SU-DHL-6 (cell line): ENCODE results near the gene SETMAR.

Source experiments
- H2AFZ ChIP-seq: fragments of 200-600 bp; sonication (generic); 2 replicates; pipeline ENCODE4 v1.6.1; 2014; ENCODE audit warnings: low read depth, mild to moderate bottlenecking, moderate library complexity, mixed read lengths, antibody characterized with exemption, low read length; ENCODE audit not compliant: severe bottlenecking
- H3F3A ChIP-seq: fragments of 200-600 bp; shearing (Covaris generic); 2 replicates; pipeline ENCODE4 v1.6.0; 2016; ENCODE audit warnings: antibody characterized with exemption, mild to moderate bottlenecking; ENCODE audit not compliant: insufficient read depth
- H3K27ac ChIP-seq: fragments of 200-600 bp; sonication (generic); 2 replicates; pipeline ENCODE4 v1.5.1; 2016; ENCODE audit warnings: low read depth, mild to moderate bottlenecking, low read length, moderate library complexity, mixed read lengths
- H3K27me3 ChIP-seq: fragments of 200-600 bp; sonication (generic), shearing (Covaris generic); 2 replicates; pipeline ENCODE4 v1.6.0; 2014; ENCODE audit warnings: mild to moderate bottlenecking, low read length
- H3K36me3 ChIP-seq: fragments of 200-600 bp; sonication (generic); 2 replicates; pipeline ENCODE4 v1.6.1; 2014; ENCODE audit warnings: mild to moderate bottlenecking, low read length, mixed read lengths
- H3K4me2 ChIP-seq: fragments of 300-600, 200-600 bp; shearing (Covaris generic), sonication (generic); 2 replicates; pipeline ENCODE4 v1.6.0; 2014; ENCODE audit warnings: low read length, low read depth, mild to moderate bottlenecking; ENCODE audit not compliant: poor library complexity, severe bottlenecking
- H3K4me3 ChIP-seq: fragments of 200-600 bp; sonication (generic); 2 replicates; pipeline ENCODE4 v1.5.1; 2014; ENCODE audit warnings: antibody characterized with exemption, low read length, mild to moderate bottlenecking, mixed read lengths; ENCODE audit not compliant: insufficient read depth, poor library complexity, severe bottlenecking
- H3K79me2 ChIP-seq: fragments of 200-600 bp; sonication (generic); 2 replicates; pipeline ENCODE4 v1.6.1; 2014; ENCODE audit warnings: mild to moderate bottlenecking, low read length, moderate library complexity; ENCODE audit not compliant: insufficient read depth
- H3K9ac ChIP-seq: fragments of 200-600 bp; sonication (generic); 2 replicates; pipeline ENCODE4 v1.7.0; 2014; ENCODE audit warnings: mild to moderate bottlenecking, low read length
- H3K9me2 ChIP-seq: fragments of 200-600 bp; sonication (generic); replicated peaks from 2 replicates; pipeline ENCODE4 v1.6.1; 2014; ENCODE audit warnings: low read length; ENCODE audit not compliant: insufficient read depth
- H3K9me3 ChIP-seq: fragments of 200-600 bp; sonication (generic); 2 replicates; pipeline ENCODE4 v1.6.1; 2014; ENCODE audit warnings: low read length, mixed read lengths; ENCODE audit not compliant: insufficient read depth
- H4K20me1 ChIP-seq: fragments of 200-600 bp; sonication (generic); 2 replicates; pipeline ENCODE4 v1.6.1; 2014; ENCODE audit warnings: low read depth, mild to moderate bottlenecking, antibody characterized with exemption, low read length, moderate library complexity, mixed read lengths
- EZH2phosphoT487 ChIP-seq: fragments of 200-600 bp; sonication (generic), shearing (Covaris generic); conservative IDR thresholded peaks from 2 replicates; pipeline ENCODE4 v1.6.1; 2018; ENCODE audit warnings: mild to moderate bottlenecking, antibody characterized with exemption, low read length, moderate library complexity, mixed read lengths
- TF ChIP-seq, protein P1 (sequence below): fragments of 200-600 bp; sonication (generic); IDR thresholded peaks from one replicate; pipeline ENCODE4 v1.5.1; 2017; ENCODE audit warnings: antibody characterized with exemption, mild to moderate bottlenecking, low read length, moderate library complexity; ENCODE audit not compliant: insufficient read depth, poor library complexity, severe bottlenecking

SETMAR gene

DNA sequence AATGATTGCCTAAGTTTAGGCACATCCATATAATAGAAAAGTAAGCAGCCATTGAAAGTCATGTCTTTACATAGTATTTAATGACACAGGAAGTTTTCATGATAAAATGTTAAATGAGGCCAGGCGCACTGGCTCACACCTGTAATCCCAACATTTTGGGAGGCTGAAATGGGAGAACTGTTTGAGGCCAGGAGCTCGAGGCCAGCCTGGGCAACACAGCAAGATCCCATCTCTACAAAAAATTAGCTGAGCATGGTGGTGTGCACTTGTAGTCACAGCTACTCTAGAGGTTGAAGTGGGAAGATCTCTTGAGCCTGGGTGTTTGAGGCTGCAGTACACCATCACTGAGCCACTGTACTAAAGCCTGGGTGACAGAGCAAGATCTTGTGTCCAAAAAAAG is 59.4 kb downstream of the SETMAR start:
- Histone ChIP-seq H3K9me3 (no peaks in the 10 kb centered on the region), H3K27ac (no peak overlapping the region), H3K79me2 (no peaks in the 10 kb centered on the region), H3K4me3 (no peak overlapping the region), H3K9ac (no peak overlapping the region), H2AFZ (no peak overlapping the region), H3F3A (no peaks in the 10 kb centered on the region), H4K20me1 (no peaks in the 10 kb centered on the region), H3K36me3 (no peaks in the 10 kb centered on the region), H3K4me2 (no peak overlapping the region), H3K27me3 (no peaks in the 10 kb centered on the region), H3K9me2 (no peaks in the 10 kb centered on the region)
- no peak for TF ChIP-seq EZH2phosphoT487
- TF ChIP-seq, protein P1, sequence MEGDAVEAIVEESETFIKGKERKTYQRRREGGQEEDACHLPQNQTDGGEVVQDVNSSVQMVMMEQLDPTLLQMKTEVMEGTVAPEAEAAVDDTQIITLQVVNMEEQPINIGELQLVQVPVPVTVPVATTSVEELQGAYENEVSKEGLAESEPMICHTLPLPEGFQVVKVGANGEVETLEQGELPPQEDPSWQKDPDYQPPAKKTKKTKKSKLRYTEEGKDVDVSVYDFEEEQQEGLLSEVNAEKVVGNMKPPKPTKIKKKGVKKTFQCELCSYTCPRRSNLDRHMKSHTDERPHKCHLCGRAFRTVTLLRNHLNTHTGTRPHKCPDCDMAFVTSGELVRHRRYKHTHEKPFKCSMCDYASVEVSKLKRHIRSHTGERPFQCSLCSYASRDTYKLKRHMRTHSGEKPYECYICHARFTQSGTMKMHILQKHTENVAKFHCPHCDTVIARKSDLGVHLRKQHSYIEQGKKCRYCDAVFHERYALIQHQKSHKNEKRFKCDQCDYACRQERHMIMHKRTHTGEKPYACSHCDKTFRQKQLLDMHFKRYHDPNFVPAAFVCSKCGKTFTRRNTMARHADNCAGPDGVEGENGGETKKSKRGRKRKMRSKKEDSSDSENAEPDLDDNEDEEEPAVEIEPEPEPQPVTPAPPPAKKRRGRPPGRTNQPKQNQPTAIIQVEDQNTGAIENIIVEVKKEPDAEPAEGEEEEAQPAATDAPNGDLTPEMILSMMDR: no peak
